GM19043 (cell line): ENCODE results near the gene PKHD1.

ENCODE experiments used
- ATAC-seq: cut with Tn5 transposase; IDR thresholded peaks from one replicate; pipeline ENCODE4 v1.9.1; 2021; ENCODE audit warnings: low read depth; ENCODE audit not compliant: unreplicated experiment

The PKHD1 gene, protein sequence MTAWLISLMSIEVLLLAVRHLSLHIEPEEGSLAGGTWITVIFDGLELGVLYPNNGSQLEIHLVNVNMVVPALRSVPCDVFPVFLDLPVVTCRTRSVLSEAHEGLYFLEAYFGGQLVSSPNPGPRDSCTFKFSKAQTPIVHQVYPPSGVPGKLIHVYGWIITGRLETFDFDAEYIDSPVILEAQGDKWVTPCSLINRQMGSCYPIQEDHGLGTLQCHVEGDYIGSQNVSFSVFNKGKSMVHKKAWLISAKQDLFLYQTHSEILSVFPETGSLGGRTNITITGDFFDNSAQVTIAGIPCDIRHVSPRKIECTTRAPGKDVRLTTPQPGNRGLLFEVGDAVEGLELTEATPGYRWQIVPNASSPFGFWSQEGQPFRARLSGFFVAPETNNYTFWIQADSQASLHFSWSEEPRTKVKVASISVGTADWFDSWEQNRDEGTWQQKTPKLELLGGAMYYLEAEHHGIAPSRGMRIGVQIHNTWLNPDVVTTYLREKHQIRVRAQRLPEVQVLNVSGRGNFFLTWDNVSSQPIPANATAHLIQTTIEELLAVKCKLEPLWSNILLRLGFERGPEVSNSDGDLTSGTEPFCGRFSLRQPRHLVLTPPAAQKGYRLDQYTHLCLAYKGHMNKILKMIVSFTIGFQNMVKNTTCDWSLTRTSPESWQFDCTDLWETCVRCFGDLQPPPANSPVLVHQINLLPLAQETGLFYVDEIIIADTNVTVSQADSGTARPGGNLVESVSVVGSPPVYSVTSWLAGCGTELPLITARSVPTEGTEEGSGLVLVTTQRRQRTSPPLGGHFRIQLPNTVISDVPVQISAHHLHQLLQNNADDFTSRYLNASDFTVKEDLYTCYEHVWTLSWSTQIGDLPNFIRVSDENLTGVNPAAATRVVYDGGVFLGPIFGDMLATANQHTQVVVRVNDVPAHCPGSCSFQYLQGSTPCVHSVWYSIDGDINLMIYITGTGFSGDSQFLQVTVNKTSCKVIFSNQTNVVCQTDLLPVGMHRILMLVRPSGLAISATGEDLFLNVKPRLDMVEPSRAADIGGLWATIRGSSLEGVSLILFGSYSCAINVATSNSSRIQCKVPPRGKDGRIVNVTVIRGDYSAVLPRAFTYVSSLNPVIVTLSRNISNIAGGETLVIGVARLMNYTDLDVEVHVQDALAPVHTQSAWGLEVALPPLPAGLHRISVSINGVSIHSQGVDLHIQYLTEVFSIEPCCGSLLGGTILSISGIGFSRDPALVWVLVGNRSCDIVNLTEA (N-terminal part only)

DNA sequence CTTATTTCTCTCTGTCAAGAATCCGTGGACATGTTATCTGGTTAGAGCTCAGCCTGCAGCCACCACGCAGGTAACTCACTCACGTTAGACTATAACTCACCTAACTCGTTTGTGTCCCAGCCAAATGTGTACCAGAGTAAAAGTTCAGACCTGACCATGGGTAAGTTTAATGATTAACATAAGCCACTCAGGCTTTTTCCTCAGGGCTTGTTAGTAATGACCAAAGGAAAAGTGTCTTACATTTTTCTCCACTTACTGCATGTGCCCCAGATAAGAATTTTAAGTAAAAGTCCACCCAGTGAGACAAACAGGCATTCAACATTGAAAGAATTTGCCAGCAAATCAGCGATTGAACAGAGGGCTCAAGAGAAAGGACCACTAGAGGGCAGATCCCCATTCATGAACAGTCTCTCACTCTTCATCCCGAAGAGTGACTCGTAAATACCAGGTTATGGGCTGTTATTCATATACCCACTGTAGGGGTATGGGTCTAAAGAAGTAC is at the start of gene PKHD1:
Gene PKHD1, minus strand, starts transcription at position 116 of the 502 bp plus-strand sequence. CDS start 2,680 bp downstream, outside the sequence.
- ATAC-seq: no peak

DNA sequence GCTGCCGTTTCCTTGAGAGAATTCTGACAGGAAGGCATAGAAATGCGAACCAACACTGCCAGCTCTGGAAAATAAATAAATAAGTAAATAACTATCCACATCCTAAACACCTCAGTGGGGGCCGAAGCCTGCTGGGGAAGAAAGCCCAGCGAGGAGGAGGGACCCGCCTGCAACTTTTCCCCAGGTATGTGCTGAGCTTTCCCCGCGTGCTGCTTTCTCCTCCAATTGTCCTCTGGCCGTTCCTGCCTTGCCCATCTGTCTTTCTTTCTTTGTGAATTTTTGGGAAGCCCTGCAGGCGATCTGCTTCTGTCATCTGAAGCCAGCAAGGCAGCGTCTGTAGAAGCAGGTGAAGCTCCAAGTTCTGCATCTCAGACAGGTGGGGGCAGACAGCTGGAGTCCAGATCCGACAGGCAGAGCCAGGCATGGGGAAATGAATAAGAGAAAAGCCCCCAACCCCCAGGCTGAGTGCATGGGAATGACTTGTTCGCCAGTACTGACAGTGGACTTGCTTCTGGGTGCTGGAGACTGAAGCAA is 49.6 kb upstream of the PKHD1 start:
- no peak for ATAC-seq

DNA sequence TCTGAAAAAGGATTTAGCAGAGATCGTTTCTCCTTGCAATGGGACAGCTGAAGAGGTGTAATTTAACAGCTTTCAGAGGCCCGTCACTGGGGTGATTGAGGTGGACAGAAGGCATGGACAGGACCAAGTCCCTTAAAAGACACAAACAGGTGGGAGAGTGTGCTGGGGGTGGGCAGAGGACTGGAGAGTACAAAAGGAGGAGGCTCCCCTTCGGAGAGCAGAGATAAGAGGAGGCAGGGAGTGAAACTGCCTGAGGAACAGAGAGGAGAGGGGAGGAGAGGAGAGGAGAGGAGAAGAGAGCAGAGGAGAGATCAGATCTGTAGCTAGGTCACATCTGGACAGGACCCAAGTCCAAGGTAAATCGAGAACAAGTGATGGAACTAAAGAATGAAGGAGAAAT is 48.6 kb upstream of the PKHD1 start:
- no peak for ATAC-seq

DNA sequence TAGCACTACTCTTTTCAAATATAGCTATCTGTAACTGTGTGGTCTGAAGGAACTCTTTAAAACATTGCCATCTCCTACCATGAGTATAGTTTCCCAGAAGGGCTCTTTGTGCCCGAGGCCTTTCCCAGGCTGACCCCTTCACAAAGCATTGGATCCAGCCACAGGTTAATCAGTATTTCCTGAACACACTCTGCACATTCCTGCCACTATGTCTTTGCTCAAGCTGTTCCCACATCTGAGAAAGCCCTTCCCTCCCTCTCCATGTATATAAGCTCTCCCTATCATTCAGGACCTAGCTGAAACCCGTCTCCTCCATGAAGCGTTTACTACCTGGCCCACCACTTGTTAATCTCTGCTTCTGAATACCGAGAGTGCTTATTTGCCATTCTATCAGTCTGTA is 47.8 kb upstream of the PKHD1 start:
- ATAC-seq: no peak

DNA sequence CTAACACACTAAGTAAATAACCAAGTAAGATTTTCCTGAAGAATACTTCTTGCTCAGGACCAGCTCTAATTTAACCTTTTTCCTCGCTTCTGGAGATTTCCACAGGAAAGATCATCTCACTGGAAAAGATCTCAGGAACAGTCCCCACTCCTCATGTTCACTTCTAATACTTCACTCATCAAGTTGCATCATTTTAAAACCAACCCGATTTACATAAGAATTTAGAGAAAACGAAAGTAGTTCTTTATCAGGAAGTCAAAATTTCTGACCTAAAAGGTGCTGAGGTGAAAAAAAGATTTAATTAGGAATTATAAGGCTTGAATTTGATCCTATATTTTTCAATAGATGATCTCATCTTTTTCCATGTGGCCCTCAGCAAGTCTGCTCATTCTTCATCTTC is 46.6 kb upstream of the PKHD1 start:
- no peak for ATAC-seq

DNA sequence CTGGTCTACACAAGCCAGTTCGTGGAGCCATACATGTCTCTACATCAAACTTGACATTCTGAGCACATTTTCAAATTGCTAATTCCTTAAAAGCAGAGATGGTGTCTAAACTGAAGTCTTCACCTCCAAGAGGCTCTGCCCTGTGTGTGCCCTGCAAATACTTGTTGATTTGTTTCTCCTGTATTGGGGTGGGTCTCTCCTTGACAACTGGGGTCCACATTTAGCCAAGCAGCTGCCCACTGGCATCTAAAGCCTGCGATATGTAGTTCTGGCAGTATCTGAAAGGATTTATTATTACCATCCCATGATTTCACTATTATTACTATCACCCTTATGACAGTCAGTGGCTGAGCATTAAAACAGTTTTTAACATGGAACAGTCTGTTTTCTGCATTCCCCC is 45.9 kb upstream of the PKHD1 start:
- ATAC-seq: no peak

DNA sequence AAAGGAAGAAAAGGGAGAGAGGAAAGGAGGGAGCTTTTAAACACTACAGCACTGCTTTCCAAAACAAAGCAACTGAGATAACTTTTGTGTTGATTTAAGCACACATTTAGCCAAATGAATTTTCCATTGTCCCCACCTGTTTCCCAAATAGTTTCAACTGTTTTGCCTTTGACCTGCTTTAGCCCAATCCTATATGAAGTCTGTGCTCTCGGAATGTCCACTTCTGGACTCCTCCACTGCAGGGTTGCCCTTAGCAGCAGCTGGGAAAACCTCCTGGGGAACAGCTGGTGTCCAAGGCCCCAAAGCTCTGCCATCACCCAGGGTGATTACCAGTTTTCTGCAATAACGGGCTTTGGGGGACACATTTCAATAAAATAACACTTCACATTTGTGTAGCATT is 44.9 kb upstream of the PKHD1 start:
- ATAC-seq: no peak

DNA sequence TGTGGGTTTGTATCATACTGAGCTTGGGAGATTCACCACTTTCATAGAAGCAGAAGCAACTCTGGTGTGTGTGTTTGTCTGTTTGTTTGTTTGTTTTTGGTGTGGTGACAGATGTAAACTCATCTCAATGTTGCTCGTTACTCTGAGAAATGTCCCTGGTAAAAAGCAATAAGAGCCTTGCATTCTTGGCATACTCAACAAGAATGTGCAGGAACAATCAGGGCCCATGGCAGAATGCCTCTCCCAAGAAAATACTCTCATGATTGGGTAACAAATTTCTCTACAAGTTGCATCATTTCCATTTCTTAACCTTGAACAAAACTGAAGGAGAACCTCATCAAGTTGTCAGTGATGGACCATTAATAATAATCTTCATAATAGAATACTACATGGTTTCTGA is 43.0 kb upstream of the PKHD1 start:
- ATAC-seq: no peak

DNA sequence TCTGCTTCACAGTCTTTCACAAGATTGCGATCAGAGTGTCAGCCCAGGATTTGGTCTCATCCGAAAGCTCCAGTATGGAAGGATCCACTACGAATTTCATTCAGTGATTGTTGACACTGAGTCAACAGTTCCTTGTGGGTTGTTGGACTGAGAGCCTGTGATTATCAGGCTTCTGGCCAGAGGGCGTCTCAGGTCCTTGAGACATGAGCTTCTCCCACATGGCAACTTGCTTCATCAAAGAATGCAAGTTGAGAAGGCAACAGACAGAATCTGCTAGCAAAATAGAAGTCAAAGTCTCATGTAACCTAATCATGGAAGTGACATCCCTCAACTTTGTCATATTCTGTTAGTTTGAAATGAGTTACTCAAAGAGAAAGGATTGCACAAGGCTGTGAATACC is 40.5 kb upstream of the PKHD1 start:
- ATAC-seq: no peak

DNA sequence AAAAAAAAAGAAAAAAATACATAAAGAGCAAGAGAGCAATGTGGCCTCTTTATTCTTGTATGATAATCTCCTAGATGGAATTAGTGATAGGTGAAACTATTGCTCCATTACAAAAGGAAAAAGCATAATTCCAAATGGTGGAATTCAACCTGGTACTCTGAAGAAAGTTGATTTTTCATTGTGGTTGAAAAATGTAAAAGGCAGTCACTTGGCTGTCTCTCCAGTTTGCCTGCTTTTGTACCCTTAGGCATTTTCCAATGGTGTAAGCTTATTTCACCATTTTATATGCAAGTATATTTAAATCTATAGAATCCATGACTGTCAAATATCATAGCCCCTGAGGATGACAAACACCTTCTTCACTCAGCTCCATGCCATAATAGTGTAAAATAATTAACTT is 38.8 kb upstream of the PKHD1 start:
- no peak for ATAC-seq

DNA sequence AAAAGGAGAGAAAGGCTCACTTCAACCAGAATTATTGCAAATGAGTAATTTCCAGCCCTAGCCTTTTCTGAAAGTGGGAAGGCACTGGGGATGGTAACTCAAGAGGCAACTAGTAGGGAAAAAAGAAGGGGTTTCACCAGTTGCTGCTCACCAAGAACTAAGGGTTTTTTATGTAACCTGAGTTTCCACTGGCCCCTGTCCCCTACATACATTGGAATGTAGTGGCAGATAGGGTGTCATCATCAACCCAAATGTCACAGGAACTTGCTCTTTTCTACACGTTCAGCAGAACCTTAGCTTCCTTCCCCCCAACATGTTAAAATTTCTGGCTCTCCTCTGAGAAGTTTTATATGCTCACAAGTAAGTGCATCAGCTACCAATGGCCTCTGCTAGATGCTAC is 38.2 kb upstream of the PKHD1 start:
- no peak for ATAC-seq

DNA sequence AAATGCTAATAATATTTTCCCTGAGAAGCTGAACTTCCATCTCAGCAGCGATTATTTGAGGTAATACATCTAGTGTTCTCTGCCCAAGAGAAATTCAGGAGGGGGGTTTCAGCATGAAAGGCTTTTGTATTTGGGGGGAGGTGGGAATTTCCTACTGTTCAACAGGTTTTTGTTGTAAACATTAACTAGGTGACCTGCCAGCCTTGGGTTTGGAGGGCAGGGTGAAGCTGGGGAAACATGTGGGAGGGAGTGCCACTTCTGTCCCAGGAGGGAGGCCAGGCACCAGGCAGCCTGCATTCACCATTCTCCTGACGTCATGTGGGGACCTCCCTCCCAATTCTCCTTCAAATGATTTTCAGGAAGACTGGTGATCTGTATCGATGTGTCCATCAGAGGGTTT is 37.7 kb upstream of the PKHD1 start:
- no peak for ATAC-seq

DNA sequence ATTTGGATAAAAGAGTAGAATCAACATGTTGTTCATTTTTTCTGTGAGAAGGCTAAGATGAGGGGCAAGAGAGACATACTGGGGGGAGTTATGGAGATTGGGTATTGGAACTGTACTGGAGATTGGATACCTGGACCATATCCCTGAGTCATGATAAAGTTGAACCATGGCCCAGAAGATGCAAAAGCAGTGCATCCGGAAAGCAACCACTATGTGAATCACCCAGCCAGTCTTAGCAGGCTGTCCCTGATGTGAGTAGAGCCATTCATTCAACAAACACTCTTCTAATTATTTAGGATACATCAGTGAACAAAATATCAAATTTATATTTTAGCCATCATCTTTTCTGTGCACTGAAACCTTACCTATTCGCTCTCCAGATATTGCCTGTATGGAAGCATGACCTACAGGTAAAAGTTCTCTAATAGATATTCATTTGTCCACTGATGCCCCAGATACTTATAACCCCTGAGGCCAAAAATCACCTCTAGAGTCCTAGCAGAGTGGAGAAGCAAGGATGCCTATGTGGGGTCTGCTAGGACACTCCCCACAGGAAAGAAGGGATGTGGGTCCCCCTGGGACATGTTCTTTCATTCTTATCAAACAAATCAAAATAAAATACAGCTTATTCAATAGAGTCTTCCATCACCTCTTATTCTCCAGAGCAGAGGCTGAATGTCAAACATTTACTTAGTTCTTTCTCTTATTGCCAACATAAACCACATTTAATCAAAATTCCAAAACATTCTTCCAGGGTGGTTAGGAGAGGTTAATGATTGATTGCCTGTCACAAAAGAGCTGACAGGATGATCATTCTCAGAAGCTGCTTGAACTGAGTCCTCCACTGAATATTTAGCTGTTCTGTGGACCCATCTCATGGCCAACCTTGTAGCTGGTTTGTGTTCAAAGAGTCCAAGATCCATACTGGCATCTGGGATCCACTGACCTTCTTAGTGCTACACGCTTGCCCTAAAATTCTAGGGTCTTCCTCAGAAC is 37.0 kb upstream of the PKHD1 start:
- no peak for ATAC-seq

DNA sequence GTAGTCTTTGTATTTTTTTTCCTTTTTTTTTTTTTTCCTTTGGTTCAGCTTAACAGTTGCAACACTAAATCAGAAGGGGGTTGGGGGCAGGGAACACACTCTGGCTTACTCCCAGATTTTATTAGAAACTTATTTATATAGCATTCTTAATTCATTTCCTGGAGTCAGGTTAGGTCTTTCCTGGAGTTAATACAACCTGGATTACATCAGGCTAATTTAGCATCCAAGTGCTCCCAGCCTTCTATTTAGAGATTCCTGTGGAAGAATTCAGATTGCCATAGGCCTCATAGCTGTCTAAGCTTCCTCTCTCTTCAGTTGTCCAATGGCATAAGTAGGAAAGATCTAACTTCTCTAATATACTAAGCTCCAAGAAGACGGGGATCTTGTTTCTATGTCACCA is 35.8 kb upstream of the PKHD1 start:
- ATAC-seq: no peak

DNA sequence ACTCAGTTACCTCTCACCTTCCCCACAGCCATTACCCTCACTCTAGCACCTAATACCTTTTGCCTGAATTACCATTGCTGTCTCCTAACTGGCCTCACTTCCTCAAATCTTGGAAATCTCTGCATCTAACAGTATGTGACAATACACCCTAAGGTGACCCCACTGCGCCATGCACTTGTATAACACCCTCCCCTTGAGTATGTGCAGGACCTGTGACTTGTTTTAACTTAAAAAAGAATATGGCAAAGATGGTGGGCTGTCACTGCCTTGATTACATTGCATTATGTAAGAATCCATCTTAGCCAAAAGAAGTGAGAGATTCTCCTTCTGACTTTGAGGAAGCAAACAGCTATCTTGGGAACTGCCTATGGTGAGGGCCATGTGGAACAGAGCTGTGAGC is 29.9 kb upstream of the PKHD1 start:
- no peak for ATAC-seq

DNA sequence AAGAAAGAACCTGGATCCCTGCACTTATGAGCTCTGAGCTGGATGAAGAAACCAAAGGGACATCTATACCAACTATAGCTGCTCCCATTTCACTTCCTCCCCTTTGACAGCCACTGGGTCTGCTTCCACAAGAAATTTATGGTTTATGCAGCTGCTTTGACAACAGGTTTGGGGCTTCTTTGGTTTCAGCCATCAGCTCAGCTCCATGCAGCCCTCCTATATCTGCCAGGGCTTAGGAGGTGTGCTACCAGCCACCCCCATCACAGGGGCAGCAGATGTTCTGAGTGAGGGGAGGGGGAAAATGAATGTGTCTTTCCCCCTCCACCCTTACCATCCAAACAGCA is 29.2 kb upstream of the PKHD1 start:
- ATAC-seq: no peak

DNA sequence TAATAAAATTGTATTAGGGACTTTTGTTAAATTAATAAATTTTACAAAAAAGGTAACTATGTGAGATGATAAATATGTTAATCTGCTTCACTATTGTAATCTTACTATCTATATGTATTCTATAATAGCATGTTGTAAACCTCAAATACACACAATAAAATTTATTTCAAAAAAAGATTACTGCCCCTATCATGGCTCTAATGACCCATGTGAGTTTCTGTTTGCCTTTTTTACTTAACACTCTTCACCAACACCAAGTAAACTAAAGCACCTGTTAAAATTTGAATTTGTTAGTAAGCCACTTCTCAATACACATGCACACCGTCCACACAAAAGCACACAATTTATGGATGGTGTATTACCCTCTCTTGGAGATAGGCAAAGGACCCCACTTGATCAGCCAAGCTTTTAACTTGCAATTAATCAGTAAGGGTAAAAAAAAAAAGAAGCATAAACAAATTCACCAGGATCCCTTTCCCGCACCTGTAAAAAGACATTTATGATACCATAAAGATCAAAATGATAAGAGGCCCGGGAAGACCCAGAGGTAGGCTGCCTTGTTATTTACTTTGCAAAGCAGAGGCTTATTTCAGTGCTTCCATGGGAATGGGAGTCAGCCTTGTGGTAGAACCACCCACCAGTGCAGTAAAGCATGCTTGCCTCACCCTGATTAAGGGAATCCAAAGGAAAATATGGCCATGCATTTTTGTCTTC is 28.6 kb upstream of the PKHD1 start:
- no peak for ATAC-seq

DNA sequence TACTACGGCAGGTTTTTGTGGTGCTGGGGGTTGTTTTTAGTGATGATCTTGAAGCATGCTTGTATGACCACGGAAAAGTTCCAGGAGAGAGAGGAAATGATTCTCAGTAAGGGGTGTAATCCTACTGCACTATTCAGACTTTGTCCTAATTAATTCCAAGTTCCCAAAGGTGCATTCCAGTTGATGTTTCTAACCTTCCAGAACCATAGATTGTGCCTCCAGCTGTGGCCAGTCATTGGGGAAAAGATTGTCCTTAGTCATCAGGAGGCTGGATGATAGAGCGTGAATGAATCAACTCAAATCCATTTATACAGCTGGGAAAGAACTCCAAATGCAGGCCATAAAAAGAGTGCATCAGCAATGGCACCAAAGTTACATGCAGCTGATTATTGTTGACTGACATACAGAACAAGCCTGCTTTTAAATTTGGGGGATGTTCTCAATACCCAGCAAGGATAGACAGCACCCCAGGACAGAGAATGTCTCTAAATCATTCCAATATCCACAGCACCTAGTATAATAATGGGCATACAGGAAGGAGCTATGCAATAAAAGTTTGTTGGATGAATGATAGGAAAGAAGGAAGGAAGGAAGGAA is 27.8 kb upstream of the PKHD1 start:
- ATAC-seq: no peak

DNA sequence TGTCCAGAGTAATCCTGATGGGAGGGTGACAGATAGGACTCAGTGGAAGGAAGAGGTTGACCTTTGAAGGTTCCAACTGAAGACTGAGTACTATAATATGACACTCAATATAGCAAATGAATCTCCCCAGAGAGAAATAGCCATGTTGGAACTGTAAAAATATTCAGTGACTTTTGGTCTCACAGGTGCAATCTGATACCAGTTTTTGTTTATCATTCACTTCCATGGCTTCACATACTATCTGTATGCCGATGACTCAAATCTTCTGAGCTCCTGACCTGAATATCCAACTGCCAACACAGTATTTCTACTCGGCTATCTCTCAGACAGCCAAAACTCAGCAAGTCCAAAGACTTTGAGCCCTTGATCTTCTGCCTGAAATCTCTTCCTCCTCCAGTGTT is 21.8 kb upstream of the PKHD1 start:
- ATAC-seq: no peak
